HCT116 (cell line): ENCODE data around the gene GHR. TPM values are rescaled to one million over a fixed set of nuclear protein-coding genes. Genes with fewer than 3 reads are reported as not detected.
"Not testable (repeated sequence)": the region's sequence is repeated elsewhere in the genome, so short reads cannot be mapped to it uniquely, and the experiment has no call there.

Experiments used
- ATAC-seq: fragments of 200-7000 bp; cut with Tn5 transposase; 2 replicates; pipeline ENCODE4 v1.9.1; 2020; ENCODE audit warnings: mild to moderate bottlenecking, moderate library complexity
- BruUV-seq: library from RNA; stranded (reverse); fragments of 400-500 nt; replicated peaks from 2 replicates; lab custom pipeline; 2021; lab: Mats Ljungman, UMichigan
- CTCF ChIA-PET: fragments of 300-600 bp; sonication (Branson Sonifier 250); formaldehyde crosslinking; loops from one replicate; lab custom pipeline; 2021; ENCODE audit warnings: antibody characterized with exemption; lab: Charles Lee
- POLR2A ChIA-PET: fragments of 300-600, 350-600 bp; sonication (Branson Sonifier 250); formaldehyde crosslinking; loops from one replicate; lab custom pipeline; 2021; ENCODE audit warnings: antibody characterized with exemption; lab: Charles Lee
- RAD21 ChIA-PET, 2 experiments: fragments of 300-600 bp; sonication (Branson Sonifier 250); formaldehyde crosslinking; loops; one replicate each; lab custom pipeline; 2023; ENCODE audit warnings: low total read pairs in 2 of 2; ENCODE audit not compliant: uncharacterized antibody in 2 of 2, unreplicated experiment in 2 of 2, low non-redundant PET in 1 of 2; lab: Charles Lee
- DNase-seq: peaks from one replicate; pipeline ENCODE4 v3.0.0-alpha.2; 2010; ENCODE audit warnings: low read depth, low spot score
- H2AFZ ChIP-seq: fragments of 200-600 bp; shearing (Covaris generic), sonication (generic); 2 replicates; pipeline ENCODE4 v1.6.1; 2017; ENCODE audit warnings: low read depth, mixed run types, mixed read lengths, antibody characterized with exemption, low read length; ENCODE audit not compliant: poor library complexity, severe bottlenecking
- H3K27ac ChIP-seq: 2 replicates; pipeline ENCODE4 v1.5.1; 2012; ENCODE audit warnings: low read depth, low read length
- H3K27me3 ChIP-seq: fragments of 200-600 bp; sonication (generic); 2 replicates; pipeline ENCODE4 v1.6.1; 2016; ENCODE audit warnings: mixed run types, low read length, mixed read lengths; ENCODE audit not compliant: insufficient read depth
- H3K36me3 ChIP-seq, 2 experiments: fragments of 200-500 bp in 1 of 2; fragments of 200-600 bp in 1 of 2; sonication (Bioruptor generic) in 1 of 2; sonication (generic) in 1 of 2; 2 replicates each; pipeline versions ENCODE4 v1.5.1 to v1.6.1; 2014 to 2016; ENCODE audit warnings: low read length in 2 of 2, inconsistent platforms in 1 of 2, mixed read lengths in 1 of 2, mixed run types in 1 of 2; ENCODE audit not compliant: insufficient read depth in 2 of 2, control insufficient read depth in 1 of 2
- H3K4me1 ChIP-seq, 2 experiments: fragments of 200-600 bp in 1 of 2; sonication (generic) in 1 of 2; 2 replicates each; pipeline versions ENCODE4 v1.5.1 to v1.6.1; 2012 to 2017; ENCODE audit warnings: low read length in 2 of 2, inconsistent platforms in 1 of 2, mild to moderate bottlenecking in 1 of 2, mixed read lengths in 1 of 2, mixed run types in 1 of 2, moderate library complexity in 1 of 2; ENCODE audit not compliant: insufficient read depth in 2 of 2, control insufficient read depth in 1 of 2
- H3K4me2 ChIP-seq: fragments of 200-600 bp; sonication (generic); 2 replicates; pipeline ENCODE4 v1.6.1; 2017; ENCODE audit warnings: mixed run types, low read length, mixed read lengths
- H3K4me3 ChIP-seq, 2 experiments: fragments of 200-600 bp in 1 of 2; sonication (generic) in 1 of 2; replicated peaks in 1 of 2; 2 replicates each; pipeline ENCODE4 v1.5.1; 2011 to 2016; ENCODE audit warnings: low read length in 2 of 2, control low read depth in 1 of 2, low read depth in 1 of 2, mild to moderate bottlenecking in 1 of 2, mixed read lengths in 1 of 2, mixed run types in 1 of 2
- H3K79me2 ChIP-seq: fragments of 200-600 bp; sonication (generic); 2 replicates; pipeline ENCODE4 v1.6.1; 2017; ENCODE audit warnings: mild to moderate bottlenecking, mixed run types, low read length, moderate library complexity, mixed read lengths; ENCODE audit not compliant: insufficient read depth
- H3K9ac ChIP-seq: fragments of 200-600 bp; sonication (generic); 2 replicates; pipeline ENCODE4 v1.6.1; 2016; ENCODE audit warnings: low read length, mixed read lengths
- H3K9me2 ChIP-seq: fragments of 200-600 bp; sonication (generic), shearing (Covaris generic); 2 replicates; pipeline ENCODE4 v1.6.1; 2017; ENCODE audit warnings: mixed run types, mild to moderate bottlenecking, moderate library complexity; ENCODE audit not compliant: insufficient read depth
- H3K9me3 ChIP-seq, 2 experiments: fragments of 200-500 bp in 1 of 2; fragments of 200-600 bp in 1 of 2; sonication (Bioruptor generic) in 1 of 2; sonication (generic) in 1 of 2; 2 replicates each; pipeline ENCODE4 v1.6.1; 2014 to 2017; ENCODE audit warnings: low read length in 2 of 2, mixed read lengths in 2 of 2, inconsistent platforms in 1 of 2, low read depth in 1 of 2, mild to moderate bottlenecking in 1 of 2, mixed run types in 1 of 2, moderate library complexity in 1 of 2; ENCODE audit not compliant: control insufficient read depth in 1 of 2, insufficient read depth in 1 of 2
- H4K20me1 ChIP-seq: fragments of 200-600 bp; sonication (generic), shearing (Covaris generic); 2 replicates; pipeline ENCODE4 v1.6.1; 2017; ENCODE audit warnings: mixed run types, mild to moderate bottlenecking, moderate library complexity; ENCODE audit not compliant: insufficient read depth
- CEBPB ChIP-seq: IDR thresholded peaks from 2 replicates; pipeline ENCODE4 v1.6.1; 2012; ENCODE audit warnings: low read depth
- JUND ChIP-seq: IDR thresholded peaks from 2 replicates; pipeline ENCODE4 v1.6.1; 2012
- SIN3A ChIP-seq: IDR thresholded peaks from 2 replicates; pipeline ENCODE4 v1.6.1; 2012; ENCODE audit warnings: low read depth
- SRF ChIP-seq: IDR thresholded peaks from 2 replicates; pipeline ENCODE4 v1.6.1; 2012; ENCODE audit warnings: low read depth
- TCF7L2 ChIP-seq: IDR thresholded peaks from 2 replicates; pipeline ENCODE4 v1.7.0; 2011; ENCODE audit warnings: borderline replicate concordance, inconsistent platforms; ENCODE audit not compliant: insufficient read depth, insufficient read length; ENCODE audit errors: extremely low read depth
- ZFX ChIP-seq: fragments of 450-650 bp; IDR thresholded peaks from 2 replicates; pipeline ENCODE4 v1.6.1; 2017
- ZNF274 ChIP-seq: fragments of 200-500 bp; sonication (Bioruptor generic); IDR thresholded peaks from 2 replicates; pipeline ENCODE4 v1.6.1; 2014; ENCODE audit warnings: mild to moderate bottlenecking, low read depth, low read length, inconsistent platforms
- intact Hi-C: fragments of 100-400 bp; cut with micrococcal nuclease; formaldehyde crosslinking; loops from 2 replicates; pipeline ENCODE4 v1.10.0; 2022
- total RNA-seq: library from RNA; stranded (reverse); gene quantifications from one replicate; pipeline ENCODE4 v1.2.1, GENCODE V29; 2021; ENCODE audit not compliant: unreplicated experiment
- TF ChIP-seq, protein P1 (sequence below): IDR thresholded peaks from 2 replicates; pipeline ENCODE4 v1.6.1; 2011; ENCODE audit warnings: mild to moderate bottlenecking, low read length, moderate library complexity; ENCODE audit not compliant: insufficient replicate concordance; ENCODE audit errors: extremely low read depth
- TF ChIP-seq, protein P2 (sequence below), 3 experiments: fragments of 200-600 bp in 1 of 3; sonication (generic) in 1 of 3; IDR thresholded peaks in 2 of 3; conservative IDR thresholded peaks in 1 of 3; 2 replicates each; pipeline ENCODE4 v1.5.1; 2012 to 2017; ENCODE audit warnings: low read depth in 2 of 3, low read length in 2 of 3, antibody characterized with exemption in 1 of 3, borderline replicate concordance in 1 of 3, control low read depth in 1 of 3, mild to moderate bottlenecking in 1 of 3, mixed read lengths in 1 of 3, mixed run types in 1 of 3, moderate library complexity in 1 of 3; ENCODE audit not compliant: insufficient read depth in 1 of 3

GHR gene
- total RNA-seq, 1 experiment from 2014 or later: not detected

- intact Hi-C loops: no loop called here
Observed at GRCh38 chr5:42680046-42680445, 256.8 kb downstream of the GHR start.

DNA sequence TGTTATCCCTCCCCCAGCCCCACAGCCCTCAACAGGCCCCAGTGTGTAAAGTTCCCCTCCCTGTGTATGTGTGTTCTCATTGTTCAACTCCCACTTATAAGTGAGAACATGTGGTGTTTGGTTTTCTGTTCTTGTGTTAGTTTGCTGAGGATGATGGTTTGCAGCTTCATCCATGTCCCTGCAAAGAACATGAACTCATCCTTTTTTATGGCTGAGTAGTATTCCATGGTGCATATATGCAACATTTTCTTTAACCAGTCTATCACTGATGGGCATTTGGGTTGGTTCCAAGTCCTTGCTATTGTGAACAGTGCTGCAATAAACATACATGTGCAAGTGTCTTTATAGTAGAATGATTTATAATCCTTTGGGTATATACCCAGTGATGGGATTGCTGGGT, 261.8 kb downstream of the GHR start:
- DNase-seq, H3K4me2 ChIP-seq, RAD21 ChIA-PET, H3K4me1 ChIP-seq, H3K9me3 ChIP-seq, H3K27ac ChIP-seq, H3K4me3 ChIP-seq, intact Hi-C loops, POLR2A ChIA-PET, H3K79me2 ChIP-seq, H3K9ac ChIP-seq, H3K36me3 ChIP-seq, BruUV-seq, H3K9me2 ChIP-seq, CTCF ChIA-PET, H3K27me3 ChIP-seq, ATAC-seq, H2AFZ ChIP-seq, H4K20me1 ChIP-seq: not testable (repeated sequence)

More at GRCh38 chr5:42680046-42680445, 256.8 kb downstream of the GHR start:
- no TSS peak for BruUV-seq
- no peaks in the 10 kb centered on the region for H4K20me1 ChIP-seq
- CTCF ChIA-PET: no interaction called here
- TF ChIP-seq ZFX (no peak), TCF7L2 (no peak)
- TF ChIP-seq, all 23 proteins: peak for 0
- ChIA-PET POLR2A (no interaction called here), RAD21 (no interaction called here)
- ATAC-seq: no peak
- Histone ChIP-seq H3K36me3 (no peaks in the 10 kb centered on the region), H2AFZ (no peak overlapping the region), H3K79me2 (no peaks in the 10 kb centered on the region), H3K4me2 (no peak overlapping the region), H3K9ac (no peak overlapping the region), H3K4me1 (no peaks in the 10 kb centered on the region), H3K4me3 (no peak overlapping the region), H3K27ac (no peak overlapping the region), H3K9me2 (no peaks in the 10 kb centered on the region), H3K9me3 (no peaks in the 10 kb centered on the region), H3K27me3 (no peaks in the 10 kb centered on the region)
- no peak for DNase-seq

- Histone ChIP-seq H3K36me3 (no peaks in the 10 kb centered on the region), H3K9ac (no peak overlapping the region), H2AFZ (no peak overlapping the region), H3K4me2 (no peak overlapping the region), H3K27ac (no peak overlapping the region), H3K4me3 (no peak overlapping the region), H3K4me1 (no peaks in the 10 kb centered on the region), H3K9me3 (no peaks in the 10 kb centered on the region), H3K79me2 (no peaks in the 10 kb centered on the region), H3K9me2 (no peaks in the 10 kb centered on the region), H4K20me1 (no peaks in the 10 kb centered on the region), H3K27me3 (no peaks in the 10 kb centered on the region; the same call in none of the 2 replicates)
- ChIA-PET CTCF (no interaction called here), POLR2A (no interaction called here), RAD21 (no interaction called here)
- ATAC-seq: no peak
- no peak for DNase-seq
- no TSS peak for BruUV-seq
- intact Hi-C loops: no loop called here
- TF ChIP-seq JUND: no peak
- TF ChIP-seq TCF7L2: no peak
- TF ChIP-seq, protein P1, sequence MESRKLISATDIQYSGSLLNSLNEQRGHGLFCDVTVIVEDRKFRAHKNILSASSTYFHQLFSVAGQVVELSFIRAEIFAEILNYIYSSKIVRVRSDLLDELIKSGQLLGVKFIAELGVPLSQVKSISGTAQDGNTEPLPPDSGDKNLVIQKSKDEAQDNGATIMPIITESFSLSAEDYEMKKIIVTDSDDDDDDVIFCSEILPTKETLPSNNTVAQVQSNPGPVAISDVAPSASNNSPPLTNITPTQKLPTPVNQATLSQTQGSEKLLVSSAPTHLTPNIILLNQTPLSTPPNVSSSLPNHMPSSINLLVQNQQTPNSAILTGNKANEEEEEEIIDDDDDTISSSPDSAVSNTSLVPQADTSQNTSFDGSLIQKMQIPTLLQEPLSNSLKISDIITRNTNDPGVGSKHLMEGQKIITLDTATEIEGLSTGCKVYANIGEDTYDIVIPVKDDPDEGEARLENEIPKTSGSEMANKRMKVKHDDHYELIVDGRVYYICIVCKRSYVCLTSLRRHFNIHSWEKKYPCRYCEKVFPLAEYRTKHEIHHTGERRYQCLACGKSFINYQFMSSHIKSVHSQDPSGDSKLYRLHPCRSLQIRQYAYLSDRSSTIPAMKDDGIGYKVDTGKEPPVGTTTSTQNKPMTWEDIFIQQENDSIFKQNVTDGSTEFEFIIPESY: no peak
- TF ChIP-seq, protein P2, sequence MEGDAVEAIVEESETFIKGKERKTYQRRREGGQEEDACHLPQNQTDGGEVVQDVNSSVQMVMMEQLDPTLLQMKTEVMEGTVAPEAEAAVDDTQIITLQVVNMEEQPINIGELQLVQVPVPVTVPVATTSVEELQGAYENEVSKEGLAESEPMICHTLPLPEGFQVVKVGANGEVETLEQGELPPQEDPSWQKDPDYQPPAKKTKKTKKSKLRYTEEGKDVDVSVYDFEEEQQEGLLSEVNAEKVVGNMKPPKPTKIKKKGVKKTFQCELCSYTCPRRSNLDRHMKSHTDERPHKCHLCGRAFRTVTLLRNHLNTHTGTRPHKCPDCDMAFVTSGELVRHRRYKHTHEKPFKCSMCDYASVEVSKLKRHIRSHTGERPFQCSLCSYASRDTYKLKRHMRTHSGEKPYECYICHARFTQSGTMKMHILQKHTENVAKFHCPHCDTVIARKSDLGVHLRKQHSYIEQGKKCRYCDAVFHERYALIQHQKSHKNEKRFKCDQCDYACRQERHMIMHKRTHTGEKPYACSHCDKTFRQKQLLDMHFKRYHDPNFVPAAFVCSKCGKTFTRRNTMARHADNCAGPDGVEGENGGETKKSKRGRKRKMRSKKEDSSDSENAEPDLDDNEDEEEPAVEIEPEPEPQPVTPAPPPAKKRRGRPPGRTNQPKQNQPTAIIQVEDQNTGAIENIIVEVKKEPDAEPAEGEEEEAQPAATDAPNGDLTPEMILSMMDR (IDR thresholded peaks at IDR 0.05 in 2 of 3, conservative IDR thresholded peaks at IDR 0.05 in 1 of 3; ENCODE audit: borderline replicate concordance in 1 of 3, insufficient read depth in 1 of 3, low read depth in 2 of 3, low read length in 2 of 3): no peak
- TF ChIP-seq ZNF274: no peak
- no peak for TF ChIP-seq SIN3A
- no peak for TF ChIP-seq ZFX
- TF ChIP-seq SRF: no peak
- no peak for TF ChIP-seq CEBPB
Observed at GRCh38 chr5:42689391-42689790, 266.2 kb downstream of the GHR start.
